HepG2 (cell line): ENCODE data around the gene LTB4R. TPM values are rescaled to one million over a fixed set of nuclear protein-coding genes. Genes with fewer than 3 reads are reported as not detected.
A peak's percentile ranks its signal among the peaks of the same experiment; 100 is the strongest.

Experiments
- ASH2L ChIP-seq: fragments of 300-600, 200-600 bp; sonication (generic); IDR thresholded peaks from 2 replicates; pipeline ENCODE4 v1.7.0; 2017; ENCODE audit warnings: low read depth, mild to moderate bottlenecking, moderate library complexity, mixed read lengths, low read length; ENCODE audit not compliant: insufficient read length
- HMG20B ChIP-seq: conservative IDR thresholded peaks from 2 replicates; pipeline ENCODE4 v1.6.1; 2016; ENCODE audit warnings: missing genetic modification reagents, missing compliant biosample characterization
- HNF4G ChIP-seq, 2 experiments: sonication (generic) in 1 of 2; formaldehyde crosslinking in 1 of 2; IDR thresholded peaks; 2 replicates each; pipeline versions ENCODE4 v1.4.0 to v1.6.1; 2011 to 2020; ENCODE audit warnings: borderline replicate concordance in 2 of 2, low read depth in 2 of 2, mild to moderate bottlenecking in 2 of 2, low read length in 1 of 2, missing genetic modification reagents in 1 of 2, moderate library complexity in 1 of 2
- SIN3B ChIP-seq: fragments of 150-350 bp; IDR thresholded peaks from 2 replicates; pipeline ENCODE4 v1.6.1; 2014; ENCODE audit warnings: low read length
- ZNF180 ChIP-seq: sonication (generic); formaldehyde crosslinking; IDR thresholded peaks from 2 replicates; pipeline ENCODE4 v1.4.0; 2020; ENCODE audit warnings: low read depth, missing genetic modification reagents, borderline replicate concordance
- ZNF546 ChIP-seq: sonication (generic); formaldehyde crosslinking; conservative IDR thresholded peaks from 2 replicates; pipeline ENCODE4 v1.8.1; 2023; ENCODE audit warnings: mild to moderate bottlenecking, missing genetic modification reagents
- ZNF615 ChIP-seq: sonication (generic); formaldehyde crosslinking; IDR thresholded peaks from 2 replicates; pipeline ENCODE4 v1.5.0; 2020; ENCODE audit warnings: mild to moderate bottlenecking, missing genetic modification reagents, borderline replicate concordance
- ZNF724P ChIP-seq: sonication (generic); formaldehyde crosslinking; IDR thresholded peaks from 2 replicates; pipeline ENCODE4 v1.8.0; 2022; ENCODE audit warnings: missing genetic modification reagents, borderline replicate concordance
- polyA plus RNA-seq, 8 experiments: library from polyadenylated mRNA; depleted of rRNA in 3 of 8; stranded (reverse) in 7 of 8; unstranded in 1 of 8; fragments of >200 nt; fragmentation: Illumina TruSeq in 4 of 8; extraction: Trizol in 4 of 8; gene quantifications; 2 replicates each; pipeline versions ENCODE4 v1.2.1 to v1.2.3, GENCODE V29; 2011 to 2016; ENCODE audit warnings: low read depth in 4 of 8, missing spikeins in 1 of 8, mixed read lengths in 1 of 8; ENCODE audit not compliant: insufficient read depth in 1 of 8
- total RNA-seq, 5 experiments: library from RNA; depleted of rRNA; stranded (reverse); fragments of >200 nt; fragmentation: Illumina TruSeq; extraction: Trizol; gene quantifications; 2 replicates each; pipeline ENCODE4 v1.2.3, GENCODE V29; 2016; ENCODE audit warnings: low read depth in 1 of 5
- TF ChIP-seq, protein P1 (sequence below): sonication (generic); formaldehyde crosslinking; IDR thresholded peaks from 2 replicates; pipeline ENCODE4 v1.4.0; 2020; ENCODE audit warnings: missing genetic modification reagents
- TF ChIP-seq, protein P2 (sequence below): sonication (generic); formaldehyde crosslinking; IDR thresholded peaks from 2 replicates; pipeline ENCODE4 v1.5.1; 2020; ENCODE audit warnings: missing genetic modification reagents, mild to moderate bottlenecking, borderline replicate concordance
- TF ChIP-seq, protein P3 (sequence below): IDR thresholded peaks from 2 replicates; pipeline ENCODE4 v1.6.1; 2016
- TF ChIP-seq, protein P4 (sequence below): sonication (generic); formaldehyde crosslinking; IDR thresholded peaks from 2 replicates; pipeline ENCODE4 v1.4.0; 2020; ENCODE audit warnings: missing genetic modification reagents

Gene LTB4R
- total and polyA plus RNA-seq, 2 of the 13 experiments (the other 11 are each of a cell fraction or from before 2014, with no cell fraction given) = 3.2 to 8.2 TPM

DNA sequence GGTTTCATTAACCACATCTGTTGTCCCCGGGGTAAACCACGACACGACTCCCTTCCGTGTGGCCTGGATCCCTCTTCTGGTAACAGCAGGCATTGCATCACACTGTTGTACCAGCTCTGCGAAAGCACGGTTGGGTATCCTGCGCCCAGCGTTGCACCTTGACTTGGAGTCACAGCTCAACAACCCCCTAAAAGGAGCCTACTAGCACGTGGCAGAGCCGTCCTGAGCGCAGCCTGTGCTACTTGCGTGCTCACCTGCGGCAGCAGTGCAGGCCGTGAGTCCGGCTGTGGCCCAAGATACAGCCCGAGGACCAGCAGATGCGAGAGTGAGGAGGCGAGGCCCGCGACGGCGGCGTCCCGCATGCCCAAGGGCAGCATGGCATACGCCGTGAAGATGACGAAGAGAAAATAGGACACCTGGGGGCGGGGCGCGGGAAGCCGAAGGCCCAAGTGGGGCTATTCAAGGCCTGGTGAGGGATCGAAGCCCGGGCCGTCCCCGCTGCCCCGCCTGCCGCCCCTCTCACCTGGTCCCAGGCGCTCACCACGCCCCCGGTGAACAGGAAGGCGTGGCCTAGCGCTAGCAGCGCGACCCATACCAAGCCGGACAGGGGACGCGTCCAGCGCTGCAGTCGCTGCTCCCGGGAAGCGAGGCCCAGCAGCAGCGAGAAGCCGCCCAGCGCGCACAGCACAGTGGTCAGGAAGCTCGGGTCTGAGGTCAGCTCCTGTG, 21.1 kb downstream of the LTB4R start (continued):
- TF ChIP-seq, protein P1, sequence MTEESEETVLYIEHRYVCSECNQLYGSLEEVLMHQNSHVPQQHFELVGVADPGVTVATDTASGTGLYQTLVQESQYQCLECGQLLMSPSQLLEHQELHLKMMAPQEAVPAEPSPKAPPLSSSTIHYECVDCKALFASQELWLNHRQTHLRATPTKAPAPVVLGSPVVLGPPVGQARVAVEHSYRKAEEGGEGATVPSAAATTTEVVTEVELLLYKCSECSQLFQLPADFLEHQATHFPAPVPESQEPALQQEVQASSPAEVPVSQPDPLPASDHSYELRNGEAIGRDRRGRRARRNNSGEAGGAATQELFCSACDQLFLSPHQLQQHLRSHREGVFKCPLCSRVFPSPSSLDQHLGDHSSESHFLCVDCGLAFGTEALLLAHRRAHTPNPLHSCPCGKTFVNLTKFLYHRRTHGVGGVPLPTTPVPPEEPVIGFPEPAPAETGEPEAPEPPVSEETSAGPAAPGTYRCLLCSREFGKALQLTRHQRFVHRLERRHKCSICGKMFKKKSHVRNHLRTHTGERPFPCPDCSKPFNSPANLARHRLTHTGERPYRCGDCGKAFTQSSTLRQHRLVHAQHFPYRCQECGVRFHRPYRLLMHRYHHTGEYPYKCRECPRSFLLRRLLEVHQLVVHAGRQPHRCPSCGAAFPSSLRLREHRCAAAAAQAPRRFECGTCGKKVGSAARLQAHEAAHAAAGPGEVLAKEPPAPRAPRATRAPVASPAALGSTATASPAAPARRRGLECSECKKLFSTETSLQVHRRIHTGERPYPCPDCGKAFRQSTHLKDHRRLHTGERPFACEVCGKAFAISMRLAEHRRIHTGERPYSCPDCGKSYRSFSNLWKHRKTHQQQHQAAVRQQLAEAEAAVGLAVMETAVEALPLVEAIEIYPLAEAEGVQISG (CRISPR knock-in tag) = no peak; the same call in none of the 2 replicates
- TF ChIP-seq HNF4G (IDR thresholded peaks at IDR 0.05; ENCODE audit: borderline replicate concordance, low read depth, low read length) (no peak), HNF4G (CRISPR knock-in tag; IDR thresholded peaks at IDR 0.05; ENCODE audit: borderline replicate concordance, low read depth) (peak; percentile 71; the same call in 1 of the 2 replicates), ZNF180 (CRISPR knock-in tag) (no peak), ZNF724P (CRISPR knock-in tag) (no peak; the same call in 1 of the 2 replicates), SIN3B (no peak), ASH2L (peak; percentile 89), ZNF615 (CRISPR knock-in tag) (no peak), ZNF546 (peak; percentile 94), HMG20B (CRISPR knock-in tag) (peak; percentile 53; the same call in 1 of the 2 replicates)
- TF ChIP-seq, protein P2, sequence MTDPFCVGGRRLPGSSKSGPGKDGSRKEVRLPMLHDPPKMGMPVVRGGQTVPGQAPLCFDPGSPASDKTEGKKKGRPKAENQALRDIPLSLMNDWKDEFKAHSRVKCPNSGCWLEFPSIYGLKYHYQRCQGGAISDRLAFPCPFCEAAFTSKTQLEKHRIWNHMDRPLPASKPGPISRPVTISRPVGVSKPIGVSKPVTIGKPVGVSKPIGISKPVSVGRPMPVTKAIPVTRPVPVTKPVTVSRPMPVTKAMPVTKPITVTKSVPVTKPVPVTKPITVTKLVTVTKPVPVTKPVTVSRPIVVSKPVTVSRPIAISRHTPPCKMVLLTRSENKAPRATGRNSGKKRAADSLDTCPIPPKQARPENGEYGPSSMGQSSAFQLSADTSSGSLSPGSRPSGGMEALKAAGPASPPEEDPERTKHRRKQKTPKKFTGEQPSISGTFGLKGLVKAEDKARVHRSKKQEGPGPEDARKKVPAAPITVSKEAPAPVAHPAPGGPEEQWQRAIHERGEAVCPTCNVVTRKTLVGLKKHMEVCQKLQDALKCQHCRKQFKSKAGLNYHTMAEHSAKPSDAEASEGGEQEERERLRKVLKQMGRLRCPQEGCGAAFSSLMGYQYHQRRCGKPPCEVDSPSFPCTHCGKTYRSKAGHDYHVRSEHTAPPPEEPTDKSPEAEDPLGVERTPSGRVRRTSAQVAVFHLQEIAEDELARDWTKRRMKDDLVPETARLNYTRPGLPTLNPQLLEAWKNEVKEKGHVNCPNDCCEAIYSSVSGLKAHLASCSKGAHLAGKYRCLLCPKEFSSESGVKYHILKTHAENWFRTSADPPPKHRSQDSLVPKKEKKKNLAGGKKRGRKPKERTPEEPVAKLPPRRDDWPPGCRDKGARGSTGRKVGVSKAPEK (CRISPR knock-in tag) = peak; percentile 93; the same call in 1 of the 2 replicates
- TF ChIP-seq, protein P3, sequence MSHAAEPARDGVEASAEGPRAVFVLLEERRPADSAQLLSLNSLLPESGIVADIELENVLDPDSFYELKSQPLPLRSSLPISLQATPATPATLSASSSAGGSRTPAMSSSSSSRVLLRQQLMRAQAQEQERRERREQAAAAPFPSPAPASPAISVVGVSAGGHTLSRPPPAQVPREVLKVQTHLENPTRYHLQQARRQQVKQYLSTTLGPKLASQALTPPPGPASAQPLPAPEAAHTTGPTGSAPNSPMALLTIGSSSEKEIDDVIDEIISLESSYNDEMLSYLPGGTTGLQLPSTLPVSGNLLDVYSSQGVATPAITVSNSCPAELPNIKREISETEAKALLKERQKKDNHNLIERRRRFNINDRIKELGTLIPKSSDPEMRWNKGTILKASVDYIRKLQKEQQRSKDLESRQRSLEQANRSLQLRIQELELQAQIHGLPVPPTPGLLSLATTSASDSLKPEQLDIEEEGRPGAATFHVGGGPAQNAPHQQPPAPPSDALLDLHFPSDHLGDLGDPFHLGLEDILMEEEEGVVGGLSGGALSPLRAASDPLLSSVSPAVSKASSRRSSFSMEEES (CRISPR knock-in tag) = peak; percentile 70
- TF ChIP-seq, protein P4, sequence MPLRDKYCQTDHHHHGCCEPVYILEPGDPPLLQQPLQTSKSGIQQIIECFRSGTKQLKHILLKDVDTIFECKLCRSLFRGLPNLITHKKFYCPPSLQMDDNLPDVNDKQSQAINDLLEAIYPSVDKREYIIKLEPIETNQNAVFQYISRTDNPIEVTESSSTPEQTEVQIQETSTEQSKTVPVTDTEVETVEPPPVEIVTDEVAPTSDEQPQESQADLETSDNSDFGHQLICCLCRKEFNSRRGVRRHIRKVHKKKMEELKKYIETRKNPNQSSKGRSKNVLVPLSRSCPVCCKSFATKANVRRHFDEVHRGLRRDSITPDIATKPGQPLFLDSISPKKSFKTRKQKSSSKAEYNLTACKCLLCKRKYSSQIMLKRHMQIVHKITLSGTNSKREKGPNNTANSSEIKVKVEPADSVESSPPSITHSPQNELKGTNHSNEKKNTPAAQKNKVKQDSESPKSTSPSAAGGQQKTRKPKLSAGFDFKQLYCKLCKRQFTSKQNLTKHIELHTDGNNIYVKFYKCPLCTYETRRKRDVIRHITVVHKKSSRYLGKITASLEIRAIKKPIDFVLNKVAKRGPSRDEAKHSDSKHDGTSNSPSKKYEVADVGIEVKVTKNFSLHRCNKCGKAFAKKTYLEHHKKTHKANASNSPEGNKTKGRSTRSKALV (CRISPR knock-in tag) = no peak; the same call in 1 of the 2 replicates
- TF ChIP-seq, all 625 proteins: peak for 379
